GM06990 (cell line): ENCODE results near the gene CDIPT.
"Not testable (repeated sequence)": the region's sequence is repeated elsewhere in the genome, so short reads cannot be mapped to it uniquely, and the experiment has no call there.

Experiments used
- DNase-seq: peaks from one replicate; pipeline ENCODE4 v3.0.0-alpha.2; 2011; ENCODE audit not compliant: insufficient read length; ENCODE audit errors: extremely low read depth
- H3K27me3 ChIP-seq: replicated peaks from 2 replicates; pipeline ENCODE4 v1.6.0; 2011; ENCODE audit warnings: low read length; ENCODE audit not compliant: control insufficient read depth, insufficient read depth
- H3K36me3 ChIP-seq: 2 replicates; pipeline ENCODE4 v1.5.1; 2011; ENCODE audit warnings: low read length; ENCODE audit not compliant: control insufficient read depth, insufficient read depth
- H3K4me3 ChIP-seq: replicated peaks from 2 replicates; pipeline ENCODE4 v1.5.1; 2011; ENCODE audit warnings: low read depth, mild to moderate bottlenecking, control low read depth, low read length
- TF ChIP-seq, protein P1 (sequence below): IDR thresholded peaks from 2 replicates; pipeline ENCODE4 v1.5.1; 2011; ENCODE audit warnings: low read length, control low read depth, mild to moderate bottlenecking, inconsistent platforms; ENCODE audit not compliant: insufficient read depth, poor library complexity, severe bottlenecking

CDIPT gene

DNA sequence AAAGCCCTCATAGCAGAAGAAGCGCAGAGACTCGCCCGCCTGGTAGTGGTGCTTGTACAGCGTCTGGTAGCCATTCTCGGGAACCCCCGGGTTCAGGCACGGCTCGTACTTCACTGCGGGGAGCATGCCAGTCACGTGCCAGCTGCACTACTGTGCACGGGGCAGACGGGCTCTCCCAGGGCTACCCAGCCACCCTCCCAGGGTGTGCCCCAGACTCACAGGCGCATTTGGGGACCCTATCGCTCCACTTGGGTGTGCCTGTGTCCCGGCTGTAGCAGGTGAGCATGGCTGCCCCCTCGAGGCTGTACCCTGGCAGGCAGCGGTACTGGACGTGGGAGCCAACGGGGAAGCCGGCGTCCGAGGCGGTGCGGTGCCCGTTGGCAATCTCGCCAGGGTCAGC, 10.3 kb upstream of the CDIPT start:
- no peak overlapping the region for H3K4me3 ChIP-seq
- TF ChIP-seq, protein P1, sequence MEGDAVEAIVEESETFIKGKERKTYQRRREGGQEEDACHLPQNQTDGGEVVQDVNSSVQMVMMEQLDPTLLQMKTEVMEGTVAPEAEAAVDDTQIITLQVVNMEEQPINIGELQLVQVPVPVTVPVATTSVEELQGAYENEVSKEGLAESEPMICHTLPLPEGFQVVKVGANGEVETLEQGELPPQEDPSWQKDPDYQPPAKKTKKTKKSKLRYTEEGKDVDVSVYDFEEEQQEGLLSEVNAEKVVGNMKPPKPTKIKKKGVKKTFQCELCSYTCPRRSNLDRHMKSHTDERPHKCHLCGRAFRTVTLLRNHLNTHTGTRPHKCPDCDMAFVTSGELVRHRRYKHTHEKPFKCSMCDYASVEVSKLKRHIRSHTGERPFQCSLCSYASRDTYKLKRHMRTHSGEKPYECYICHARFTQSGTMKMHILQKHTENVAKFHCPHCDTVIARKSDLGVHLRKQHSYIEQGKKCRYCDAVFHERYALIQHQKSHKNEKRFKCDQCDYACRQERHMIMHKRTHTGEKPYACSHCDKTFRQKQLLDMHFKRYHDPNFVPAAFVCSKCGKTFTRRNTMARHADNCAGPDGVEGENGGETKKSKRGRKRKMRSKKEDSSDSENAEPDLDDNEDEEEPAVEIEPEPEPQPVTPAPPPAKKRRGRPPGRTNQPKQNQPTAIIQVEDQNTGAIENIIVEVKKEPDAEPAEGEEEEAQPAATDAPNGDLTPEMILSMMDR = no peak
- no peaks in the 10 kb centered on the region; the same call in none of the 2 replicates for H3K27me3 ChIP-seq
- H3K36me3 ChIP-seq = no peaks in the 10 kb centered on the region
- no peak for DNase-seq

DNA sequence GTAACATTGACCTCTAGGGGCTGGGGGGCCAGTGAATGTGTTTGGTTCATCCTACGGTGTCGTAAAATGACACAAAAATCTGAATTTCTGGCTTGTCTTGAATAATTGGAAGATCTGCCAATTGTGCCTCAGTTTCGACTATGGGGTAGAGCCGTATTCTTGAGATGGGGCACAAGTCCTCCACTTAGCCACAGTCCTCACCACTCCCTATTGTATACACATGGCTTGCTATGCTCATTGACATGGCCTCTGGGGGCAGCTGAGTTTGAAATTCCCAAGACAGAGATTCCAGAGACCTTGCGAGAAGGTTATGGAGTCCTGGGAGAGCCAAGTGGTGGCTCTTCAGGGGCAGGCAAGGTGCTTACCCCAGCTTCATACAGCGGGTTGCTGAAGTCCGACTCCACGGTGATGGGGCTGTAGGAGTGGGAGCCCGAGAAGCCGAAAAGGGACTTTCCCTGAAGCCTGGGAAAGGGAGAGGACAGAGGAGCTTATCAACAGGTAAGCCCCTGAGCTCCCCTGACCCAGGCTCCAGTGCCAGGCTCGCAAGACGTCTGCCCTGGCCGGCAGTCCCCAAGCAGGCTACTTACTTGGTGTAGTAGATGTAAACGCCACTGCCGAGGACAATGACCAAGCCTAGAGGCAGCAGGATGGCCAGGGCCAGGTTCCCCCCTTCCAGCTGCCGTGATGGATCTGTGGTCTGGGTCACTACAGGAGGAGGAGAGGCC, 9.0 kb upstream of the CDIPT start:
- no peak for DNase-seq
- H3K27me3 ChIP-seq = no peaks in the 10 kb centered on the region; the same call in none of the 2 replicates
- TF ChIP-seq, protein P1 = no peak
- H3K36me3 ChIP-seq = no peaks in the 10 kb centered on the region
- no peak overlapping the region for H3K4me3 ChIP-seq

DNA sequence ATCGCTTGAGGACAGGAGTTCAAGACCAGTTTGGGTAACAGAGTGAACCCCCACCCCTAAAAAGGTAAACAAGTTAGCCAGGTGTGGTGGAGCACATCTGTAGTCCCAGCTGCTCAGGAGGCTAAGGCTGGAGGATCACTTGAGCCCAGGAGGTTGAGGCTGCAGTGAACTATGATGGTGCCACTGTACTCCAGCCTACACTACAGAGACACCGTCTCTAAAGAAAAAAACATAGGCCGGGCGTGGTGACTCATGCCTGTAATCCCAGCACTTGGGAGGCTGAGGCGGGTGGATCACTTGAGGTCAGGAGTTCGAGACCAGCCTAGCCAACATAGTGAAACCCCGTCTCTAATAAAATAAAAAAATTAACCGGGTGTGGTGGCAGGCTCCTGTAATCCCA, 6.0 kb upstream of the CDIPT start:
- DNase-seq, H3K27me3 ChIP-seq, H3K36me3 ChIP-seq, H3K4me3 ChIP-seq: not testable (repeated sequence)

DNA sequence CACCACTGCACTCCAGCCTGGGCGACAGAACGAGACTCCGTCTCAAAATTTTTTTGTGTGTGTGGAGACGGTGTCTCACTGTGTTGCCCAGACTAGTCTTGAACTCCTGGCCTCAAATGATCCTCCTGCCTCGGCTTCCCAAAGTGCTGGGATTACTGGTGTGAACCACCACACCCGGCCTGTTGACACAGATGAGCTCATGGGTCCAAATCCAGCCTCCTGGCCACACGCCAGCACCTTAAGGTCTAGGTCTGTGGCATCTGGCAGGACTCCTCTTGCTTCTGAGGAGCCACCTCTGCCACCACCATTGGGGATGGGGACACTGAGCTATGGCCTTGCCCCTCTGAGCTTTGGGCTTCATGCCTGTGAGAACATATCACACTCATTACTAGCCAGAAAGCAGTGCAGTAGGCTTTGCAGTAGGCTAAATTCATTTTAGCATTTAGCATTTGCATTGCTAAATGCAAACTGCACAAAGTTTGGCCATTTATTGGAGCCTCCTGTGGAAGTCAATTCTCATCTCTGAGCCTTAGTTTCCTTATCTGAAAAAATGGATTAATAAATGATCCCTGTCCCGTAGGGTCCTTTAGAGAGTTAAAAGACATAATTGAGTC, 5.5 kb upstream of the CDIPT start:
- Histone ChIP-seq H3K36me3 (no peaks in the 10 kb centered on the region), H3K27me3 (no peaks in the 10 kb centered on the region; the same call in 1 of the 2 replicates), H3K4me3 (no peak overlapping the region)
- TF ChIP-seq, protein P1 = no peak
- no peak for DNase-seq

DNA sequence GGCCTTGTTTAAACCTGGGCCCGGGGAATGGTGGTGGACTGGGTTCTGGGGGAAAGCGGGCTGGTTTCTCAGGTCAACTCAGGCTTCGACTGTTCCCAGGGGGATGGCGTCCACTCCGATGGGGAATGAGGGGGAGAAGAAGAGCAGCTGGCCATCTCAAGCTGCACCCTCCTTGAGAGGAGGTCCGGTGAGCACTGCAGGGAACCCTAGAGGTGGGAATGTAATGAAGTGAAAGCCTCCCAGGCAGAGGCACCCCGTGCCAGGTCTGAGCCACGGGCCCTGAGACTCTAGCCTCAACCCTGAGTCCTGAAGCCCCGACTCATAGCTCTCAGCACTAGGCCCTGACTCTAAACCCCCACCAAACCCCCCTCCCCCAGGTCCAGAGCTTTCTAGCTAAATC, 1.2 kb upstream of the CDIPT start:
- TF ChIP-seq, protein P1 = no peak
- no peak for DNase-seq
- H3K36me3 ChIP-seq = peaks cover 2% of the 10 kb centered on the region; the same call in 1 of the 2 replicates
- no peaks in the 10 kb centered on the region; the same call in 1 of the 2 replicates for H3K27me3 ChIP-seq
- H3K4me3 ChIP-seq = no peak overlapping the region

DNA sequence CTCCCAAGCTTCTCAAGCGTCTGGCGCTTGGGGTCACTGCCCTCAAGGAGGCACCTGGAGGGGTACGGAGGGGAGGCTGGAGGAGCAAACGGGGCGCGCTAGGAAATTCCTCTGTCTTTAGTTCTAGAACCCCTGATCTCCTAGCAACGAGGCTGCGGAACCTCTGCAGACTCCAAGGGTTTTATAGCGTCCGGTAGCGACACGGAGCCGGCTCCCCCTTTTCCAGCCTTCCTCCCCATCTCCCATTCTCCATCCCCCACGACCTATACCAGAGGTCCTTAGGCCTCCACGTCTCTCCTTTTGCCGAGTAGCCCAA, 601 bp upstream of the CDIPT start:
- H3K4me3 ChIP-seq = no peak overlapping the region; the same call in 1 of the 2 replicates
- DNase-seq = no peak
- TF ChIP-seq, protein P1 = no peak
- no peaks in the 10 kb centered on the region; the same call in 1 of the 2 replicates for H3K27me3 ChIP-seq
- H3K36me3 ChIP-seq = peaks cover 6% of the 10 kb centered on the region
